K562 (cell line): Measurements from ENCODE around the gene LAMTOR4. TPM values are rescaled to one million over a fixed set of nuclear protein-coding genes. Genes with fewer than 3 reads are reported as not detected.
A peak's percentile ranks its signal among the peaks of the same experiment; 100 is the strongest.

Experiments
- ATAC-seq: fragments of 200-7000 bp; cut with Tn5 transposase; 3 replicates; pipeline ENCODE4 v1.9.1; 2020; ENCODE audit warnings: moderate library complexity
- BruUV-seq: library from RNA; stranded (reverse); fragments of 400-500 nt; replicated peaks from 2 replicates; lab custom pipeline; 2021; lab: Mats Ljungman, UMichigan
- CTCF ChIA-PET: fragments of 300-600 bp; formaldehyde crosslinking; extraction: SDS; loops from one replicate; lab custom pipeline; 2021; ENCODE audit warnings: low intra/inter-chr PET ratio; lab: Yijun Ruan, JAX
- POLR2A ChIA-PET: fragments of 300-600, 350-650 bp; sonication (Branson Sonifier 250); formaldehyde crosslinking; extraction: SDS; loops from one replicate; lab custom pipeline; 2021; ENCODE audit warnings: antibody characterized with exemption, inconsistent platforms; lab: Yijun Ruan, JAX
- DNase-seq, 4 experiments: peaks; one replicate each; pipeline versions ENCODE4 v3.0.0 to v3.0.0-alpha.2; 2011 to 2018; ENCODE audit warnings: low spot score in 3 of 4, mixed read lengths in 3 of 4; ENCODE audit errors: extremely low read depth in 1 of 4
- FAIRE-seq: peaks from 2 replicates; lab custom pipeline; 2011; peaks lifted over from hg19 to GRCh38; lab: Jason Lieb, UNC
- H2AFZ ChIP-seq: 2 replicates; pipeline ENCODE4 v1.6.0; 2011; ENCODE audit warnings: low read depth, low read length, control low read depth, inconsistent platforms
- H3K27ac ChIP-seq: fragments of 200-600 bp; 3 replicates; pipeline ENCODE4 v1.8.0; 2011; ENCODE audit warnings: low read depth, mild to moderate bottlenecking, control low read depth, inconsistent platforms, low read length, moderate library complexity, mixed read lengths; ENCODE audit errors: extremely low read depth
- H3K27me3 ChIP-seq, 2 experiments: fragments of 300-600 bp in 1 of 2; 2 replicates in 1 of 2; 3 replicates in 1 of 2; pipeline versions ENCODE4 v1.6.0 to v1.8.0; 2011; ENCODE audit warnings: inconsistent platforms in 2 of 2, low read length in 2 of 2, mild to moderate bottlenecking in 1 of 2, mixed read lengths in 1 of 2, moderate library complexity in 1 of 2; ENCODE audit not compliant: control insufficient read depth in 2 of 2, insufficient read depth in 2 of 2
- H3K36me3 ChIP-seq: fragments of 300-600 bp; 3 replicates; pipeline ENCODE4 v1.8.0; 2011; ENCODE audit warnings: mild to moderate bottlenecking, low read length, inconsistent platforms; ENCODE audit not compliant: control insufficient read depth, insufficient read depth
- H3K4me1 ChIP-seq, 2 experiments: fragments of 200-600 bp in 1 of 2; replicated peaks in 1 of 2; 2 replicates in 1 of 2; 3 replicates in 1 of 2; pipeline versions ENCODE4 v1.5.1 to v1.8.0; 2011; ENCODE audit warnings: inconsistent platforms in 2 of 2, low read length in 2 of 2, mild to moderate bottlenecking in 1 of 2, mixed read lengths in 1 of 2, moderate library complexity in 1 of 2; ENCODE audit not compliant: control insufficient read depth in 2 of 2, insufficient read depth in 2 of 2
- H3K4me2 ChIP-seq: 2 replicates; pipeline ENCODE4 v1.6.1; 2011; ENCODE audit warnings: low read length, control low read depth, inconsistent platforms, mixed read lengths; ENCODE audit not compliant: insufficient read depth
- H3K4me3 ChIP-seq: fragments of 200-600 bp; sonication (generic), shearing (Covaris generic); 2 replicates; pipeline ENCODE4 v1.5.1; 2016; ENCODE audit warnings: control low read depth, inconsistent platforms
- H3K79me2 ChIP-seq: fragments of 200-600 bp; 3 replicates; pipeline ENCODE4 v1.8.0; 2011; ENCODE audit warnings: low read length, inconsistent platforms; ENCODE audit not compliant: control insufficient read depth, insufficient read depth
- H3K9ac ChIP-seq, 2 experiments: 2 replicates each; pipeline versions ENCODE4 v1.6.0 to v1.6.1; 2011; ENCODE audit warnings: low read depth in 2 of 2, low read length in 2 of 2, control low read depth in 1 of 2, inconsistent platforms in 1 of 2, mild to moderate bottlenecking in 1 of 2, mixed read lengths in 1 of 2; ENCODE audit not compliant: insufficient read depth in 1 of 2
- H3K9me1 ChIP-seq: one replicate; pipeline ENCODE4 v1.6.0; 2011; ENCODE audit warnings: inconsistent platforms, mild to moderate bottlenecking, low read length, moderate library complexity; ENCODE audit not compliant: control insufficient read depth, insufficient read depth
- H3K9me3 ChIP-seq: replicated peaks from 2 replicates; pipeline ENCODE4 v1.5.1; 2011; ENCODE audit warnings: low read depth, low read length, inconsistent platforms; ENCODE audit not compliant: control insufficient read depth, insufficient read depth
- H4K20me1 ChIP-seq: replicated peaks from 2 replicates; pipeline ENCODE4 v1.6.1; 2011; ENCODE audit warnings: low read length, inconsistent platforms, mixed read lengths; ENCODE audit not compliant: control insufficient read depth, insufficient read depth
- ATF3 ChIP-seq, 2 experiments: fragments of 450-650 bp in 1 of 2; sonication (generic) in 1 of 2; formaldehyde crosslinking in 1 of 2; IDR thresholded peaks in 1 of 2; conservative IDR thresholded peaks in 1 of 2; 2 replicates each; pipeline versions ENCODE4 v1.6.1 to v1.8.1; 2016 to 2023; ENCODE audit warnings: mild to moderate bottlenecking in 2 of 2, moderate library complexity in 2 of 2, inconsistent platforms in 1 of 2, missing genetic modification reagents in 1 of 2
- C11orf30 ChIP-seq: fragments of 450-650 bp; IDR thresholded peaks from 2 replicates; pipeline ENCODE4 v1.6.1; 2016; ENCODE audit warnings: low read depth, mild to moderate bottlenecking
- HDAC6 ChIP-seq: IDR thresholded peaks from 2 replicates; pipeline ENCODE4 v1.6.1; 2012; ENCODE audit warnings: low read depth, mild to moderate bottlenecking, control low read depth, inconsistent platforms, low read length, moderate library complexity
- NFE2 ChIP-seq: IDR thresholded peaks from 2 replicates; pipeline ENCODE4 v1.6.1; 2014; ENCODE audit warnings: antibody characterized with exemption, low read depth
- TFAP4 ChIP-seq: sonication (generic); formaldehyde crosslinking; IDR thresholded peaks from 2 replicates; pipeline ENCODE4 v1.8.0; 2022; ENCODE audit warnings: missing genetic modification reagents, mild to moderate bottlenecking, moderate library complexity, borderline replicate concordance
- WGBS: fragments of 100-300 bp; shearing (Covaris generic); methylation state at CpG from one replicate; pipeline ENCODE4 v1.1.6; 2016; ENCODE audit warnings: low coverage, mixed read lengths; ENCODE audit not compliant: insufficient coverage; ENCODE audit errors: missing lambda C conversion rate; 5-methylcytosine and 5-hydroxymethylcytosine counted together
- in situ Hi-C: fragments of 300-500 bp; cut with MboI; formaldehyde crosslinking; loops from 4 replicates; pipeline ENCODE4 v1.15.0; 2018; ENCODE audit warnings: inconsistent platforms, mixed read lengths
- intact Hi-C: fragments of 100-400 bp; cut with micrococcal nuclease; formaldehyde crosslinking; loops from 2 replicates; pipeline ENCODE4 v1.14.2; 2022
- polyA plus RNA-seq, 8 experiments: library from polyadenylated mRNA; depleted of rRNA in 4 of 8; stranded (reverse) in 5 of 8; unstranded in 3 of 8; fragments of >200 nt; fragmentation: Nextera tagmentation in 2 of 8; fragmentation: Illumina TruSeq in 1 of 8; extraction: Ambion mirVana in 2 of 8; extraction: Trizol in 1 of 8; gene quantifications; 2 replicates each; pipeline versions ENCODE4 v1.2.1 to v1.2.3, GENCODE V29; 2011 to 2014; ENCODE audit warnings: inconsistent platforms in 1 of 8, missing spikeins in 1 of 8
- total RNA-seq, 7 experiments: library from RNA; depleted of rRNA in 6 of 7; stranded (reverse); fragments of >200 nt in 6 of 7; fragmentation: Illumina TruSeq in 2 of 7; extraction: Trizol in 2 of 7; gene quantifications; 2 replicates each; pipeline versions ENCODE4 v1.2.1 to v1.2.3, GENCODE V29; 2011 to 2021; ENCODE audit warnings: low replicate concordance in 1 of 7

Gene LAMTOR4
- total and polyA plus RNA-seq, 9 of the 15 experiments (the other 6 are each of a cell fraction or from before 2014, with no cell fraction given) = 79.6 to 314 (median 195) TPM

- TF ChIP-seq ATF3 (IDR thresholded peaks at IDR 0.05) = no peak
- TF ChIP-seq ATF3 (CRISPR knock-in tag; conservative IDR thresholded peaks at IDR 0.05) = no peak
- TF ChIP-seq TFAP4 (CRISPR knock-in tag) = peak; percentile 34; the same call in 1 of the 2 replicates
Observed at GRCh38 chr7:100132697-100133151, 16.0 kb upstream of the LAMTOR4 start (continued).

GRCh38 chr7:100137851-100138760, 10.6 kb upstream of the LAMTOR4 start:
- CTCF ChIA-PET = interaction anchor here (0.6 kb wide), 1 partner anchor 74 kb away, joined by 3 read pairs; no protein-coding TSS in a partner anchor
- Histone ChIP-seq H3K36me3 (no peaks in the 10 kb centered on the region), H4K20me1 (no peaks in the 10 kb centered on the region), H2AFZ (no peak overlapping the region), H3K4me2 (no peak overlapping the region)
- intact Hi-C loops = no loop called here
- peak; percentile 57 for ATAC-seq
- 0 out of 2 replicates have a peak, but pooled peaks have one; percentile 6 for TF ChIP-seq C11orf30
- TF ChIP-seq NFE2 = 0 out of 2 replicates have a peak, but pooled peaks have one; percentile 35
- TF ChIP-seq HDAC6 = no peak
- TF ChIP-seq, all 486 proteins: peak for 2
- POLR2A ChIA-PET = interaction anchor here (1.4 to 1.7 kb wide), 2 partner anchors 10 to 11 kb away, joined by 4 to 5 read pairs; partner anchors contain the start of gene MBLAC1
- Histone ChIP-seq H3K9me1 (no peaks in the 10 kb centered on the region), H3K27ac (no peak overlapping the region), H3K4me3 (no peak overlapping the region), H3K79me2 (no peaks in the 10 kb centered on the region), H3K9ac (no peak overlapping the region), H3K4me1 (no peaks in the 10 kb centered on the region), H3K27me3 (peaks cover 11 to 18% of the 10 kb centered on the region in 2 experiments; a peak in 4 of 5 replicates), H3K9me3 (no peaks in the 10 kb centered on the region)
- DNase-seq (peak in 1 of 4 experiments; percentile 8), FAIRE-seq (no peak)
- BruUV-seq = no TSS peak
- in situ Hi-C loops = no loop called here
- WGBS = 37% methylated on average over 13 of the region's 13 CpGs
